Hepatic stellate cell (primary cell): ENCODE measurements around the gene KCNE2.
A peak's percentile ranks its signal among the peaks of the same experiment; 100 is the strongest.

Experiments used
- DNase-seq: peaks from one replicate; pipeline ENCODE4 v3.0.0; 2011; ENCODE audit warnings: low spot score

Gene KCNE2, protein sequence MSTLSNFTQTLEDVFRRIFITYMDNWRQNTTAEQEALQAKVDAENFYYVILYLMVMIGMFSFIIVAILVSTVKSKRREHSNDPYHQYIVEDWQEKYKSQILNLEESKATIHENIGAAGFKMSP

DNA sequence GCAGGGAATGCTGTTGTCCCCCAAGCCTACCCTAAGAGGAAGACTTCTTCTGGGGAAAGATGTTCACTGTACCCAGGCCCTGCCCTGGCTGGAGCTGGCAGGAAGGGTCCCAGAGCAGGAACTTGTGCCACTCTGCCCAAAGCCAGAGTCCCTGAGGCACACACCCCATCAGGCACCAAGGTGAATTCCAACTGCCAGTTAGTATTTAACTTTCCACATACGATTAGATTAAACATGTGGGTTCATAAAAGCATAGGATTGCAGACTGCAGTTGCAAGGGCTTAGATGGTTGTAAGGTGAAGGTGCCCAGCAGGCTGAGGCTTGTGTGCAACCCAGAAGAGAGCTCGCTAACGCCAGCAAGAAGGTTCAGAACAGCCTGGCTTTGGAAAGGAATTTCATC, at the start of gene KCNE2:
TSS of gene KCNE2 (plus strand) at position 274 of the 400 bp plus-strand sequence. CDS start 6,473 bp downstream, outside the sequence.
- DNase-seq: no peak

- DNase-seq: no peak
These were observed 44.2 kb upstream of the KCNE2 start for GRCh38 chr21:34319585-34319984.

DNA sequence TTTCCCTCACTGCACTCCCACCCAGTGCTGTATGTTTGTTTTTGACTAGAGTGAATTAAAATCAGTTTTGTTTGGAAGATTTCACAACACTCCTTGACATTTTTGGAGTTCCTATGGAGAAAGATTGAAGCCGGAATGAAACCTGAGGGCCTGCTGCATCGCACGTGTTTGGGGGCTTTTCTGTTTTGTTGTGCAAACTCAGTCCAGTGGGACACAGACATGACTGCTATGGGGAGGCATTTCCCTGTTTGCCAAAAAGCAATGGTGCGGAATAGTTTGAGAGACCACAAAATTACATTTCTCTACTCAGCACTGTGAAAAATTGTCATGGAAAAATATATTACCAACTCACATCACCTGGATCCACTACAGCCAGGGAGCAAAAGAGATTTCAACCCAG, 43.8 kb upstream of the KCNE2 start:
- no peak for DNase-seq

DNA sequence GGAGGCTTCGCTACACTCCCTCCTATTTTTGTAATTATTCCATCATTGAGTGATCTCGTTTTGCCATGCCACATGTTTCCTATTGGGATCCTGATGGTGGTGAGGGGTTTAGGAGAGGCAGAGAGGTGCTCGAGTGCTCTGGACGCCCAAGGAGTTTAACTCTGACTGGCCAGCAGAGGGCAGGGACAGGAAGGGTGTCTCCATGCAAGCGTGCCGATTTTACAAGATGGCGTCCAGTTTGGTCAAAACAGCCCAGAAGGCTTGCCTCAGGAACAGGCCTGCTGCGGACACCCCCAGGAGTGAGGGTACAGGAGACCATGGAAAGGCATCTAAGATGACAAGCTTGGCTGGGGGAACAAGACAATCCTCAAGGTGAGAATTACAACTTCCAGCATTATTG, 33.8 kb upstream of the KCNE2 start:
- no peak for DNase-seq

DNA sequence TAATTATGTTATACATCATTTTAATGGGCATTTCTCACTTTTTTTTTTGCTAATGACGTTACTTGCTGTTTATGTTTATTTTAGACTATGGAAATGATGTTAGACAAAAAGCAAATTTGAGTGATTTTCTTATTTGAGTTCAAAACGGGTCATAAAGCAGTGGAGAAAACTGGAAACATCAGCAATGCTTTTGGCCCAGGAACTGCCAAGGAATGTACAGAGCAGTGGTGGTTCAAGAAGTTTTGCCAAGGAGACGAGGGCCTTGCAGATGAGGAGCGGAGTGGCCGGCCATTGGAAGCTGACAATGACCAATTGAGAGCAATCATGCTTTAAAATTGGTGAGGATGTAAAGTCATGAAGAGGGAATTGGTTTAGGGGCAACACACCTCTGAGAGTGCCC, 32.1 kb upstream of the KCNE2 start:
- DNase-seq: no peak

DNA sequence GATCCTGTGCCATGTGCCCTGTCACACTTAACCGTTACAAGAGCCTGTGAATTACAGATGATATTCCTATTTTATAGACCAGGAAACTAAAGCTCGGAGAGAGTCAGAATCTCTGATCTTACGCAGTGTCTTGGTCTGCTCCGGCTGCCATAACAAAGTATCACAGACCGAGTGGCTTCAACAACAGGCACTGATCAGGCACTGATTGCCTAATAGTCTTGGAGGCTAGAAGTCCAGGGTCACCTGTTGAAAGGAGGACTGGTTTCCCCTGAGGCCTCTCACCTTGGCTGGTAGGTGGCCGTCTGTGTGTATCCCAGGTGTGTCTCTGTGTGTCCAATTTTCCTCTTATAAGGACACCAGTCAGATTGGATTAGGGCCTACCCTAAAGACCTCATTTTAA, 31.5 kb upstream of the KCNE2 start:
- DNase-seq: no peak

GRCh38 chr21:34333121-34333739, 30.6 kb upstream of the KCNE2 start:
- DNase-seq: no peak

- no peak for DNase-seq
These were observed 28.5 kb upstream of the KCNE2 start for GRCh38 chr21:34335316-34335715.

DNA sequence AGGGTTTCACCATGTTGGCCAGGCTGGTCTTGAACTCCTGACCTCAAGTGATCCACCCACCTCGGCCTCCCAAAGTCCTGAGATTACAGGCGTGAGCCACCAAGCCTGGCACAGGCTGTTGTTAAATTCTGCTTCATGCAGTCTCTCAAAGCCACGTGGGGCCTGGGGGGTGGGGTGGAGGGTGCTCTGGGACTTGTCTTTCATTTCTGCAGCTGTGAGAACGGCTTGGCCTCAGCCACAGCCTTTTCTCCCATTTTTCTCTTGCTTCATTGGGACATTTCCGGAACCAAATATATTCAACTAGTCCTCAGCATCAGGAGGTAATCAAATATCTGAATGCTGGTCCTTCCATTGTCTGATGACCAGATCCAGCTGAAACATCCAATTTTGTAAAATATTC, 27.6 kb upstream of the KCNE2 start:
- no peak for DNase-seq

DNA sequence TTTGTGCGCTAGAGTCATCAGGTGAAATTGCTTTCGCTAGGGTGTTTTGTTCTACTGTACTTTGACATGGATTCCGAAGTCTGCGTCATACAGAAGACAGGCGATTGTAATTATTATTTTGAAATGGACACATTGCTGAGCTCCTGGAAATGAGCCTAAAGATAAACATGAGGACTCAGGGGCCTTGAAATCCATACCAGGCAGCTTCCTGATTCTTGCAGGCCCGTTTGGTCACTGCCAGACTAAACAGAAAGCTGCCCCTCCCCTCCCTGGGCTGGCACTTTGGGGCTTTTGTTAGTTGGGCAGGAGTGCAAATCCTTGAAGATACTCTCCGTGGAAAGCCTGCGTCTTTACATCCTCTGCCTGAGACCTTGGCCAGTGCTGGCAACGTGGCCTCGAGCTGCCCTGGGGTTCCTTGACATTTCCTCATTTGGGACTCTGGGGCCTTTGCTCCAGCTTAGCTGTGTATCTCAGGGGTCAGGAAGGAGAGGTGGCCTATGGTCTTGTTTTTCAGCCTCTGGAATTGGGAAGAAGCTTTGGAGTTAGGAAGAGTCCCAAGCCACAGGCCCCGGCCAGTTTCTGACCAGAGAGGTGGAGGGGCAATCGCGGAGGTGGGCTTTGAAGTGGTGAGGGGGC, 26.9 kb upstream of the KCNE2 start:
- peak; percentile 61 for DNase-seq

GRCh38 chr21:34337741-34338140, 26.1 kb upstream of the KCNE2 start:
- no peak for DNase-seq

- DNase-seq: no peak
These were observed 25.6 kb upstream of the KCNE2 start for GRCh38 chr21:34338226-34338625.

- no peak for DNase-seq
These were observed 23.7 kb upstream of the KCNE2 start for GRCh38 chr21:34340061-34340460.

- no peak for DNase-seq
These were observed 21.3 kb upstream of the KCNE2 start for GRCh38 chr21:34342476-34342875.

GRCh38 chr21:34343347-34343746, 20.5 kb upstream of the KCNE2 start:
- no peak for DNase-seq

GRCh38 chr21:34343838-34344381, 19.9 kb upstream of the KCNE2 start:
- DNase-seq: no peak

DNA sequence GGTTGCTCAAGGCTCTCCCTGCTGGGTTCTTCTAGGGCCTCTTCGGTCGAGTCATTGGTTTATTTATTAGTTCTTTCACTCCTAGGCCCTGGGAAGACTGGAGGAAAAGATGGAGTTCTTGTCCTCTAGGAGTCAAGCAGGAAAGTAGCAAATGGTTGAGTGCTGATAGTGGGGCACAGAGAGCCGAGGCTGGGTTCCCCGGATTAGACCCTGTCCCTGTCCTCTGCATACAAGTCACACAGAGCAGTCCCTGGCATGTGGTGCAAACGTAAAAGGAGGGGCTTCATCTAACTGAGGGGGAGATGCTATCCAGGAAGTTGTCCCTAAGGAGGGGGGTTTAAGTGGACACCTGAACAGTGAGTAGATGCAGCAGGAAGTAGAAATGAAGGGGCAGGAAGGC, 19.2 kb upstream of the KCNE2 start:
- DNase-seq: no peak

GRCh38 chr21:34345091-34345871, 18.5 kb upstream of the KCNE2 start:
- no peak for DNase-seq

- DNase-seq: peak; percentile 62
These were observed 17.9 kb upstream of the KCNE2 start for GRCh38 chr21:34345892-34346291.

DNA sequence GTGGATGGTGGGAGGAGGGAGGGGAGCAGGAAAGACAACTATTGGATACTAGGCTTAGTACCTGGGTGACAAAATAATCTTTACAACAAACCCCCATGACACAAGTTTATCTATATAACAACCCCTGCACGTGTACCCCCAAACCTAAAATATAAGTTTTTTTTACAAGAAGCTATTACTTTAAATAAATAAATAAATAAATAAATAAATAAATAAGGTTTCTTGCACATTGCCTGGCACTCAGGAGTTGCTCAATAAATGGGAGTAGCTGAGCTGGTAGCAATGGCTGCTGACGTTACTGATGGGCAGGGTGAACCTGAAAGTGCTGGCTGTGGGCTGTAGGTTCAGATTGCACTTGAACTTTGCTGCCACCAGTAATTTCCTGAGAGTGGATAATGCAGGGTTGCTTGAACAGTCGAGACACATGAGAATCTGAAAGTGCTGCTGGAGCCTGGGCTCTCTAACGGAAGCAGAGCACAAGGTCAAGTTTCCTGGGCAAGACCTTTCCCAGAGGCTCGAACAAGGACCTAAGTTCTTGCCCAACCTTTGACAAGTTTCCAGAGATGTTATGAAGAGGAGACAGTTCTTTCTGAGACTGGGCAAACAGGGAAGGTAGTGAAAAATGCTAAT, 14.8 kb upstream of the KCNE2 start:
- no peak for DNase-seq

DNA sequence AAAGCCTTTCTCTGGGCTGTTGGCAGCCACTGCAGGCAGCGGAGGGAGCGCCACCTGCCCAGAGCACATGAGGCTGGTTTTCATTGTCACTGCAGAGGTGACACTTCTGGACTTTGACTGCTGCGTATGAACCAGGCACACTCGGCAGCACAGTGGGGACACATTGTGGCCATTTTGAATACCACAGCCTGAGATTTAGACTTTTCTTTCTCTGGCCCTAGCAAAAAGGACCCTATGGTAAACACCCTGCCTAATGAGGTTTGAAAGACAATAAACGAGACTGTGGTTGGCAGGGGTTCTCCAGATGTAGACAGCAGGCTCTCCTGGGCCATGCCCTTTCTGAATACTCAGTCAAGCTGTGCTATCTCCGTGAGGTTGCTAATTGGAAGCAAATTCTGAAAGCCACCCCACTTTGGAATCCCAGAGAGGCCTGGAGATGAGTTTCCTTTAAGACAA, 12.0 kb upstream of the KCNE2 start:
- peak; percentile 49 for DNase-seq

DNA sequence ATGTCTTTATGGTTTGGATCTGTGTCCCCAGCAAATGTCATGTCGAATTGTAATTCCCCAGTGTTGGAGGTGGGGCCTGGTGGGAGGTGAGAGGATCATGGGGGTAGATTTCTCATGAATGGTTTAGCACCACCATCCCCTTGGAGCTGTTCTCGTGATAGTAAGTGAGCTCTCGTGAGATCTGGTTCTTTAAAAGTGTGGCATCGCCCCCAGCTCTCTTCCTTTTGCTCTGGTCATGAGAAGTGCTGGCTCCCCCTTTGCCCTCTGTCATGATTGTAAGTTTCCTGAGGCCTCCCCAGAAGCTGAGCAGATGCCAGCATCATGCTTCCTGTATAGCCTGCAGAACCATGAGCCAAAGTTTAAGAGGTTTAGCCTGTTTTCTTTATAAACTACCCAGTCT, 11.2 kb upstream of the KCNE2 start:
- no peak for DNase-seq
